ENCODE data around the gene ADD3.

ADD3 gene

GRCh38 chr10:109966961-109967738, 40.6 kb upstream of the ADD3 start:
- H3K4me1 ChIP-seq, result no peaks in the 10 kb centered on the region
- no peak for TF ChIP-seq Cebpa-rat (IDR thresholded peaks at IDR 0.05)
- H3K9ac ChIP-seq, result no peak overlapping the region
- no peaks in the 10 kb centered on the region for H3K36me3 ChIP-seq
- no peak overlapping the region for H3K4me2 ChIP-seq
- H4K20me1 ChIP-seq, result no peaks in the 10 kb centered on the region
- H3K27ac ChIP-seq, result no peak overlapping the region
- no peaks in the 10 kb centered on the region for H3K9me3 ChIP-seq
- H3K27me3 ChIP-seq, result no peaks in the 10 kb centered on the region
- H3K4me3 ChIP-seq, result no peak overlapping the region

GRCh38 chr10:109967739-109968088, 40.1 kb upstream of the ADD3 start:
- H3K4me2 ChIP-seq, result no peak overlapping the region
- no peaks in the 10 kb centered on the region for H3K36me3 ChIP-seq
- H3K4me1 ChIP-seq, result no peaks in the 10 kb centered on the region
- no peaks in the 10 kb centered on the region for H3K27me3 ChIP-seq
- H3K27ac ChIP-seq, result no peak overlapping the region
- no peaks in the 10 kb centered on the region for H3K9me3 ChIP-seq
- H3K4me3 ChIP-seq, result no peak overlapping the region
- no peaks in the 10 kb centered on the region for H4K20me1 ChIP-seq
- TF ChIP-seq Cebpa-rat (IDR thresholded peaks at IDR 0.05), result no peak
- H3K9ac ChIP-seq, result no peak overlapping the region

- Histone ChIP-seq H3K27me3 (no peaks in the 10 kb centered on the region), H3K27ac (no peak overlapping the region), H3K9me3 (no peaks in the 10 kb centered on the region), H3K4me1 (no peaks in the 10 kb centered on the region), H3K4me3 (no peak overlapping the region), H3K4me2 (no peak overlapping the region), H3K36me3 (no peaks in the 10 kb centered on the region), H4K20me1 (no peaks in the 10 kb centered on the region), H3K9ac (no peak overlapping the region)
- no peak for TF ChIP-seq Cebpa-rat (IDR thresholded peaks at IDR 0.05)
Measured at GRCh38 chr10:109968953-109969759, 38.6 kb upstream of the ADD3 start.

GRCh38 chr10:109969760-109970346, 37.9 kb upstream of the ADD3 start:
- H3K4me1 ChIP-seq, result no peaks in the 10 kb centered on the region
- TF ChIP-seq Cebpa-rat (IDR thresholded peaks at IDR 0.05), result no peak

GRCh38 chr10:109971634-109972033, 36.1 kb upstream of the ADD3 start:
- Histone ChIP-seq H3K4me2 (no peak overlapping the region), H3K4me1 (no peaks in the 10 kb centered on the region)
- TF ChIP-seq Cebpa-rat (IDR thresholded peaks at IDR 0.05), result no peak

More at GRCh38 chr10:109969760-109970346, 37.9 kb upstream of the ADD3 start:
- Histone ChIP-seq H3K4me2 (no peak overlapping the region), H3K36me3 (no peaks in the 10 kb centered on the region), H3K9ac (no peak overlapping the region), H4K20me1 (no peaks in the 10 kb centered on the region), H3K4me3 (no peak overlapping the region), H3K27me3 (no peaks in the 10 kb centered on the region), H3K9me3 (no peaks in the 10 kb centered on the region), H3K27ac (no peak overlapping the region)

GRCh38 chr10:109972372-109973001, 35.3 kb upstream of the ADD3 start:
- no peaks in the 10 kb centered on the region for H3K27me3 ChIP-seq
- no peak for TF ChIP-seq Cebpa-rat (IDR thresholded peaks at IDR 0.05)
- no peaks in the 10 kb centered on the region for H4K20me1 ChIP-seq
- H3K4me1 ChIP-seq, result no peaks in the 10 kb centered on the region
- no peak overlapping the region for H3K9ac ChIP-seq
- H3K36me3 ChIP-seq, result no peaks in the 10 kb centered on the region
- H3K4me3 ChIP-seq, result no peak overlapping the region
- H3K27ac ChIP-seq, result no peak overlapping the region
- no peaks in the 10 kb centered on the region for H3K9me3 ChIP-seq
- H3K4me2 ChIP-seq, result no peak overlapping the region

More at GRCh38 chr10:109971634-109972033, 36.1 kb upstream of the ADD3 start:
- Histone ChIP-seq H3K27ac (no peak overlapping the region), H3K4me3 (no peak overlapping the region), H3K9ac (no peak overlapping the region), H3K9me3 (no peaks in the 10 kb centered on the region), H4K20me1 (no peaks in the 10 kb centered on the region), H3K36me3 (no peaks in the 10 kb centered on the region), H3K27me3 (no peaks in the 10 kb centered on the region)

GRCh38 chr10:109973326-109973829, 34.4 kb upstream of the ADD3 start:
- H3K4me1 ChIP-seq, result no peaks in the 10 kb centered on the region
- H3K9me3 ChIP-seq, result no peaks in the 10 kb centered on the region
- H3K36me3 ChIP-seq, result no peaks in the 10 kb centered on the region
- no peaks in the 10 kb centered on the region for H4K20me1 ChIP-seq
- H3K27ac ChIP-seq, result no peak overlapping the region
- H3K4me3 ChIP-seq, result no peak overlapping the region
- no peak overlapping the region for H3K4me2 ChIP-seq
- no peak for TF ChIP-seq Cebpa-rat (IDR thresholded peaks at IDR 0.05)
- no peak overlapping the region for H3K9ac ChIP-seq
- H3K27me3 ChIP-seq, result no peaks in the 10 kb centered on the region

GRCh38 chr10:109974504-109975191, 33.1 kb upstream of the ADD3 start:
- Histone ChIP-seq H4K20me1 (no peaks in the 10 kb centered on the region), H3K4me1 (no peaks in the 10 kb centered on the region), H3K9ac (no peak overlapping the region), H3K4me2 (no peak overlapping the region), H3K27me3 (no peaks in the 10 kb centered on the region), H3K27ac (no peak overlapping the region), H3K4me3 (no peak overlapping the region), H3K36me3 (no peaks in the 10 kb centered on the region), H3K9me3 (no peaks in the 10 kb centered on the region)
- TF ChIP-seq Cebpa-rat (IDR thresholded peaks at IDR 0.05), result no peak

Data from BLaER1 (cell line).